ENCODE measurements around the gene KRT6C.

GRCh38 chr12:52432559-52433207 lies 40.9 kb downstream of the KRT6C start:
- no peak for TF ChIP-seq EZH2phosphoT487 (IDR thresholded peaks at IDR 0.05; ENCODE audit: unreplicated experiment)
- TF ChIP-seq CTCF (conservative IDR thresholded peaks at IDR 0.05; ENCODE audit: low read depth in 2 of 2) = no peak
- no peak for TF ChIP-seq POLR2AphosphoS5 (IDR thresholded peaks at IDR 0.05; ENCODE audit: low read depth)
- TF ChIP-seq EZH2 (IDR thresholded peaks at IDR 0.05; ENCODE audit: low read depth, unreplicated experiment) = no peak
- no peak for TF ChIP-seq REST (IDR thresholded peaks at IDR 0.05; ENCODE audit: unreplicated experiment)
- no peak for TF ChIP-seq CREB1 (CRISPR knock-in tag; IDR thresholded peaks at IDR 0.05; ENCODE audit: low read depth)
- TF ChIP-seq STAT1 (IDR thresholded peaks at IDR 0.05; ENCODE audit: unreplicated experiment) = no peak

Measured in GM23338 (cell line).